Stimulated activated CD4-positive, alpha-beta T cell treated with anti-CD3 and anti-CD28 coated beads, Interleukin-4, amount 100 ng/mL, for 48 hours (primary cell): ENCODE measurements around the gene DCAF4.
"Not testable (repeated sequence)": the region's sequence is repeated elsewhere in the genome, so short reads cannot be mapped to it uniquely, and the experiment has no call there.

Source experiments
- DNase-seq, 2 donors: peaks; one replicate each; pipeline ENCODE4 v3.0.0-alpha.2; 2020; ENCODE audit warnings: low read depth in 2 of 2

The DCAF4 gene

GRCh38 chr14:72932893-72933292, 6.6 kb downstream of the DCAF4 start:
- no peak for DNase-seq

- no peak for DNase-seq
Measured at GRCh38 chr14:72939630-72940029, 13.4 kb downstream of the DCAF4 start.

- no peak for DNase-seq
Measured at GRCh38 chr14:72941286-72941985, 15.2 kb downstream of the DCAF4 start.

- DNase-seq, result no peak
Measured at GRCh38 chr14:72942934-72943333, 16.7 kb downstream of the DCAF4 start.

- no peak for DNase-seq
Measured at GRCh38 chr14:72943876-72944430, 17.7 kb downstream of the DCAF4 start.

- DNase-seq, result no peak
Measured at GRCh38 chr14:72945356-72946027, 19.2 kb downstream of the DCAF4 start.

GRCh38 chr14:72946491-72946890, 20.2 kb downstream of the DCAF4 start:
- no peak for DNase-seq

- DNase-seq, result no peak
Measured at GRCh38 chr14:72947366-72948160, 21.3 kb downstream of the DCAF4 start.

GRCh38 chr14:72948481-72949138, 22.3 kb downstream of the DCAF4 start:
- DNase-seq, result peak; percentile 41 to 64

- DNase-seq, result no peak
Measured at GRCh38 chr14:72952171-72952570, 25.9 kb downstream of the DCAF4 start.

GRCh38 chr14:72956741-72957140, 30.5 kb downstream of the DCAF4 start:
- not testable (repeated sequence) for DNase-seq

- no peak for DNase-seq
Measured at GRCh38 chr14:72957213-72957612, 30.9 kb downstream of the DCAF4 start.

GRCh38 chr14:72958548-72958947, 32.3 kb downstream of the DCAF4 start:
- no peak for DNase-seq

GRCh38 chr14:72961016-72961415, 34.8 kb downstream of the DCAF4 start:
- DNase-seq, result not testable (repeated sequence)

- DNase-seq, result no peak
Measured at GRCh38 chr14:72961579-72962335, 35.5 kb downstream of the DCAF4 start.

- not testable (repeated sequence) for DNase-seq
Measured at GRCh38 chr14:72962336-72962754, 36.1 kb downstream of the DCAF4 start.

- no peak for DNase-seq
Measured at GRCh38 chr14:72962829-72963312, 36.6 kb downstream of the DCAF4 start.

- DNase-seq, result no peak
Measured at GRCh38 chr14:72965249-72965648, 39.0 kb downstream of the DCAF4 start.

GRCh38 chr14:72966038-72966437, 39.8 kb downstream of the DCAF4 start:
- no peak for DNase-seq

GRCh38 chr14:72968316-72968715, 42.1 kb downstream of the DCAF4 start:
- no peak for DNase-seq
